GM13977 (cell line): ENCODE results near the gene LHX3.

Experiments used
- DNase-seq: peaks from one replicate; pipeline ENCODE4 v3.0.0; 2012; ENCODE audit warnings: low spot score
- CTCF ChIP-seq: IDR thresholded peaks from 2 replicates; pipeline ENCODE4 v1.5.1; 2012; ENCODE audit warnings: mild to moderate bottlenecking, control low read depth; ENCODE audit not compliant: insufficient read depth; ENCODE audit errors: extremely low read depth, missing control alignments
- in situ Hi-C: fragments of 300-500 bp; cut with MboI; formaldehyde crosslinking; loops from one replicate; pipeline ENCODE4 v1.12.0; 2022; ENCODE audit warnings: low sequenced_read_pairs, low pct_unique_long_range_greater_than_20kb, mixed read lengths, inconsistent platforms; ENCODE audit not compliant: unreplicated experiment

LHX3 gene

GRCh38 chr9:136226680-136227407 lies 21.9 kb upstream of the LHX3 start:
- DNase-seq, result no peak
- in situ Hi-C loops, result no loop called here
- TF ChIP-seq CTCF, result no peak

DNA sequence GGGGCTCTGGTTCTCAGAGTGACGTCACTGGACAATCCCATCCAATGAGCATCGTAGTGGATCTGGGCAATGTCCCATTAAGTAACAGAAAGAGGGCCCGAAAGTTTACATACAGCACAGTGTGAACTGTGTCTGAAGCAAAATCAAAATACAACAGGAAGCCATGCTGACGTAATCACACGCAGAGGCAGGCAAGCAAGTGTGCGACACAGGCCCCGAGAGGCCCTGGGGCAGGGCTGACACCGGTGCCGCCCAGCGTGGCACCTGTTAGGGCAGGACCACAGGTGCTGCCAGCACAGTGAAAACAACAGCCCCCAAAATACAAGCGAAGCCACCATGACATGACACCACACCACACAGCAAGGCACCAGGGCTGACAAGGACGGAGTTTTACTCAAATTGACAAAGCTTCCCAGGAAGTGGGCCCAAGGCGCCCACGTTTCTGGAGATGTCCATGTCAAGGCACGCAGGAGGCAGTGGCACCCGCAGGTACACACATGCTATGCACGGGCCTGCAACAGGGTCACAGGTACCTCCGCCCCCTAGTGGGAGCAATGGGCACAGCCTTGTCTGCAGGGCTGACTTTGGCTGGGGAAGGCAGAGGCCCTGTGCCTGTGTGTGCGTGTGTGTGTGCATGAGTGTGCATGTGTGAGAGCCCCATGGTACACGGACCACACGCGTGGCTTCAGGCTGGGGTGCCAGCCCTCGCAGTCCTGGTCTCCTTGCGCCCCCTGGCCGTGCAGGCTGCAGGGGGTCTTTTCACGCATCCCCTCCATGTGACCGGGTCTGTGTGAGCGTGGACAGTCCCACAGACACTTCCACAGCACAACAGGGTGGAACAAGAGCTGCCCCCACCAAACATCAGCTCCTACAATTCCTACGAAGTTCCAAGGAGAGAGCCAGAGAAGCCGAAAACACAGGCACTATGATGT lies 21.1 kb upstream of the LHX3 start:
- in situ Hi-C loops, result no loop called here
- peak; percentile 97 for TF ChIP-seq CTCF
- DNase-seq, result peak; percentile 89

GRCh38 chr9:136225366-136225747 lies 20.4 kb upstream of the LHX3 start:
- DNase-seq, result peak; percentile 72
- TF ChIP-seq CTCF, result no peak
- in situ Hi-C loops, result no loop called here

DNA sequence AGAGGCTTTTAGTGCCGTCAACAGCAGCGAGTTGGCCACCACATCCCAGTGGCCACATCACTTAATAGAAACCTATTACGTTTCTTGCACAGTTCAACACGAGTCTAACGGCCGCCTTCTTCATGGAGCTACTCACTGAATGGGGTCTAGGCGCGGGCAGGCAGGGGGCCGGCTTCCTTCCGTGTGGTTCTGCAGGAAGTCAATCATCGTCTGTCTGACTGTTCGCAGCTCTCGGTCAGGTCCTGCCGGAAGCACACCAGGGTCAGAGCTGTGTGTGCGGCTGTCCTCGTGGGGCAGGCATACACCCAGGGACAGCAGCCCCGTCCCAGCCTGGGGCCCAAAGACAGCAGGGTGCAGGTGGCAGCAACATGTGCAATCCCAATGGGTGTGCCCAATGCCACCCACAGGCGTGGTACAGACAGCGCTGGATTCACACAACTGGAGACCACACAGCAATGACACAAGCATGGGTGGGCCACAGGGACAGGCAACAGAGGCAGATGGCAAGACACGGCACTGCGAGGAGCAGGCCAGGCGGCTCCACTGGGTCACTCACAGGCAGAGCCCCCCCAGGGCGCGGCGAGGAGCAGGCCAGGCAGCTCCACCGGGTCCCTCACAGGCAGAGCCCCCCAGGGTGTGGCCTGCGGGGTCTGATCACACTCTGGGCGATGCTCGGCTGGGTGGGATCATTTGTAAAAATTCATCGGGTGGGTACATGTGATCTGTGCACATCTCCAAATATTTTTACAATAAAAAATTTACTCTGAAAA lies 19.1 kb upstream of the LHX3 start:
- DNase-seq, result no peak
- no peak for TF ChIP-seq CTCF
- in situ Hi-C loops, result no loop called here

GRCh38 chr9:136222906-136223285 lies 18.0 kb upstream of the LHX3 start:
- TF ChIP-seq CTCF, result no peak
- in situ Hi-C loops, result no loop called here
- no peak for DNase-seq

DNA sequence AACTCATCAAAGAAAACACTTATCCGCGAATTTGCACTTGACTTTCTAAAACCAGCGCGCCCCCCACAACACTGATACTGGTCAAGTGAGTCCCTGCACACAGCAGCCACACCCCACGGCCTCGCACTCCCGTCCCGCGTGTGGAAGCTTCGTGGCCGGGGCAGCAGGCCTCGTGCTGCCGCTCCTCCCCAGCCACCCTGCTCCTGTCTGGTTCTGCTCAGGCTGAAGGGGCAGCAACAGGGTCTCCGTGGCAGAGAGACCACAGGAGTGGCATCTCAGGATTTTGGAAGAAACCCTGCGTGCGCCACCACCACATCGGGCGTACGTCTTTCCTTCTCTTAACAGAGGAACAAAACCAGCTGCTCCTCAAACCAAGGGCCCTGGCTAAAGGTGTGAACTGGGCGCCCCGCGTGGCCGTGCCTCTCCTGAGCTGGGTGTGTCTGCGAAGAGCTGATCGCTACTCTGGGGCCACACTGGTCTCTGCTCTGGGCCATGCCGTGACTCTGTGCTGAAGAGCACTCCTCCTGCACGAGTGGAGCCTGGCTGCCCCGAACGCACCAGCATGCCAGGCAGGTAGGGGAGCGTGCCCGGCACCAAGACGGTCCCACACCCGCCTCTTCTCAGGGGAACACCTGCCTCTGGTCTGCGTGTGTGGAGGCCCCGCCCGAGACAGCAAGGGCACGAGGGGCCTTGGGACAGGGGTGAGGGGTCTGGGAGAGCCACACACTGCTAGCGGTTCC lies 17.4 kb upstream of the LHX3 start:
- in situ Hi-C loops, result no loop called here
- DNase-seq, result no peak
- TF ChIP-seq CTCF, result no peak
